T-helper 9 cell (primary cell): ENCODE data around the gene TRIP6.
"Not testable (repeated sequence)": the region's sequence is repeated elsewhere in the genome, so short reads cannot be mapped to it uniquely, and the experiment has no call there.

ENCODE experiments used
- DNase-seq: peaks from one replicate; pipeline ENCODE4 v3.0.0-alpha.2; 2020

TRIP6 gene

GRCh38 chr7:100839361-100839760 lies 27.8 kb upstream of the TRIP6 start:
- DNase-seq: no peak

- no peak for DNase-seq
Measured at GRCh38 chr7:100840470-100841100, 26.6 kb upstream of the TRIP6 start.

- no peak for DNase-seq
Measured at GRCh38 chr7:100847360-100847759, 19.8 kb upstream of the TRIP6 start.

GRCh38 chr7:100852048-100852872 lies 14.9 kb upstream of the TRIP6 start, which contains the start of gene SLC12A9:
SLC12A9 (plus strand) TSS chr7:100852713; CDS start chr7:100854198, 1,485 bp downstream.
- peak; percentile 79 for DNase-seq

GRCh38 chr7:100854146-100854895 lies 12.9 kb upstream of the TRIP6 start:
- DNase-seq: no peak

- DNase-seq: not testable (repeated sequence)
Measured at GRCh38 chr7:100854899-100855298, 12.3 kb upstream of the TRIP6 start.

- no peak for DNase-seq
Measured at GRCh38 chr7:100855515-100855914, 11.7 kb upstream of the TRIP6 start.

GRCh38 chr7:100856871-100857282 lies 10.3 kb upstream of the TRIP6 start:
- DNase-seq: no peak

GRCh38 chr7:100859856-100860255 lies 7.3 kb upstream of the TRIP6 start:
- no peak for DNase-seq

- no peak for DNase-seq
Measured at GRCh38 chr7:100860702-100861615, 6.2 kb upstream of the TRIP6 start.

- DNase-seq: no peak
Measured at GRCh38 chr7:100861616-100861985, 5.6 kb upstream of the TRIP6 start.

- no peak for DNase-seq
Measured at GRCh38 chr7:100863406-100863950, 3.7 kb upstream of the TRIP6 start.

- DNase-seq: no peak
Measured at GRCh38 chr7:100864263-100864845, 2.8 kb upstream of the TRIP6 start.

GRCh38 chr7:100865372-100865911 lies 1.7 kb upstream of the TRIP6 start:
- DNase-seq: no peak

- DNase-seq: no peak
Measured at GRCh38 chr7:100865938-100866728, 1.1 kb upstream of the TRIP6 start.

GRCh38 chr7:100866729-100867039 lies 503 bp upstream of the TRIP6 start:
- no peak for DNase-seq

- no peak for DNase-seq
Measured at GRCh38 chr7:100867776-100868485, 744 bp downstream of the TRIP6 start.

- DNase-seq: no peak
Measured at GRCh38 chr7:100873599-100874299, 6.6 kb downstream of the TRIP6 start.

GRCh38 chr7:100874300-100874576 lies 7.1 kb downstream of the TRIP6 start:
- no peak for DNase-seq
